Keratinocyte (primary cell): ENCODE measurements around the gene STK17A. TPM values are rescaled to one million over a fixed set of nuclear protein-coding genes. Genes with fewer than 3 reads are reported as not detected.

ENCODE experiments used
- DNase-seq: peaks from one replicate; pipeline ENCODE4 v3.0.0-alpha.2; 2011; ENCODE audit warnings: low read depth, missing footprints, low spot score
- FAIRE-seq: peaks from 2 replicates; lab custom pipeline; 2011; peaks lifted over from hg19 to GRCh38; lab: Jason Lieb, UNC
- H2AFZ ChIP-seq: 2 replicates; pipeline ENCODE4 v1.6.0; 2012; ENCODE audit warnings: low read length, control low read depth, inconsistent platforms; ENCODE audit not compliant: control insufficient read depth
- H3K27ac ChIP-seq: 2 replicates; pipeline ENCODE4 v1.5.1; 2011; ENCODE audit warnings: low read length; ENCODE audit not compliant: control insufficient read depth, insufficient read depth
- H3K27me3 ChIP-seq: 3 replicates; pipeline ENCODE4 v1.6.0; 2011; ENCODE audit warnings: low read length; ENCODE audit not compliant: control insufficient read depth, insufficient read depth; ENCODE audit errors: extremely low read depth
- H3K36me3 ChIP-seq, 2 experiments: 2 replicates in 1 of 2; 3 replicates in 1 of 2; pipeline ENCODE4 v1.5.1; 2011; ENCODE audit warnings: low read length in 2 of 2, mild to moderate bottlenecking in 1 of 2; ENCODE audit not compliant: control insufficient read depth in 2 of 2, insufficient read depth in 2 of 2; ENCODE audit errors: extremely low read depth in 1 of 2
- H3K4me1 ChIP-seq: 3 replicates; pipeline ENCODE4 v1.5.1; 2011; ENCODE audit warnings: low read length; ENCODE audit not compliant: control insufficient read depth, insufficient read depth; ENCODE audit errors: extremely low read depth
- H3K4me2 ChIP-seq: 3 replicates; pipeline ENCODE4 v1.6.0; 2011; ENCODE audit warnings: low read depth, low read length; ENCODE audit not compliant: control insufficient read depth, insufficient read depth; ENCODE audit errors: extremely low read depth
- H3K4me3 ChIP-seq, 3 experiments: fragments of 200-600 bp in 1 of 3; sonication (generic) in 1 of 3; 2 replicates in 2 of 3; 3 replicates in 1 of 3; pipeline ENCODE4 v1.5.1; 2011 to 2016; ENCODE audit warnings: low read length in 3 of 3, mild to moderate bottlenecking in 3 of 3, control low read depth in 2 of 3, inconsistent platforms in 1 of 3, low read depth in 1 of 3, mixed read lengths in 1 of 3, mixed run types in 1 of 3, moderate library complexity in 1 of 3; ENCODE audit not compliant: control insufficient read depth in 2 of 3, insufficient read depth in 2 of 3; ENCODE audit errors: extremely low read depth in 1 of 3
- H3K79me2 ChIP-seq: 2 replicates; pipeline ENCODE4 v1.6.0; 2012; ENCODE audit warnings: low read length; ENCODE audit not compliant: control insufficient read depth, insufficient read depth
- H3K9ac ChIP-seq: 3 replicates; pipeline ENCODE4 v1.6.0; 2011; ENCODE audit warnings: low read length; ENCODE audit not compliant: control insufficient read depth, insufficient read depth; ENCODE audit errors: extremely low read depth
- H3K9me1 ChIP-seq: 3 replicates; pipeline ENCODE4 v1.6.0; 2011; ENCODE audit warnings: low read length; ENCODE audit not compliant: control insufficient read depth, insufficient read depth; ENCODE audit errors: extremely low read depth
- H3K9me3 ChIP-seq: 2 replicates; pipeline ENCODE4 v1.5.1; 2012; ENCODE audit warnings: low read depth, low read length; ENCODE audit not compliant: control insufficient read depth
- H4K20me1 ChIP-seq: 3 replicates; pipeline ENCODE4 v1.6.0; 2011; ENCODE audit warnings: low read length; ENCODE audit not compliant: control insufficient read depth, insufficient read depth; ENCODE audit errors: extremely low read depth
- CTCF ChIP-seq, 3 experiments: IDR thresholded peaks in 1 of 3; conservative IDR thresholded peaks in 1 of 3; optimal IDR thresholded peaks in 1 of 3; 2 replicates in 2 of 3; 3 replicates in 1 of 3; pipeline versions ENCODE3 to v1.5.1; 2011; ENCODE audit warnings: low read length in 3 of 3, mild to moderate bottlenecking in 3 of 3, moderate library complexity in 2 of 3, control low read depth in 1 of 3, inconsistent platforms in 1 of 3; ENCODE audit not compliant: insufficient read depth in 2 of 3; ENCODE audit errors: extremely low read depth in 1 of 3
- EZH2 ChIP-seq: IDR thresholded peaks from one replicate; pipeline ENCODE4 v1.6.1; 2012; ENCODE audit warnings: inconsistent platforms, mild to moderate bottlenecking, low read length, moderate library complexity
- dilution Hi-C: fragments of 300-500 bp; cut with MboI; formaldehyde crosslinking; loops from one replicate; pipeline ENCODE4 v1.7.0; 2020; ENCODE audit warnings: low sequenced_read_pairs; ENCODE audit not compliant: extremely low pct_ligation_motif_present
- polyA plus RNA-seq, 5 experiments: library from polyadenylated mRNA; depleted of rRNA in 3 of 5; stranded (reverse) in 3 of 5; stranded (forward) in 1 of 5; unstranded in 1 of 5; fragments of >200 nt; gene quantifications; 1 replicate in 1 of 5; 2 replicates in 3 of 5; 3 replicates in 1 of 5; pipeline versions ENCODE4 v1.2.1 to v1.2.3, GENCODE V29; 2011 to 2012; ENCODE audit warnings: missing spikeins in 2 of 5, low read depth in 1 of 5, low replicate concordance in 1 of 5

STK17A gene
- polyA plus RNA-seq, 1 donor (not counting 4 experiments of a cell fraction or from before 2014, with no cell fraction given), result 81.3 TPM

- no peak for DNase-seq
- dilution Hi-C loops, result no loop called here
- Histone ChIP-seq H3K4me3 (peak overlapping the region in 1 of 3 experiments; percentile 8), H3K4me2 (peak overlapping the region; percentile 24), H4K20me1 (peaks cover 29% of the 10 kb centered on the region), H3K9me1 (peaks cover 3% of the 10 kb centered on the region), H3K36me3 (peaks cover 0 to 11% of the 10 kb centered on the region in 2 experiments), H3K79me2 (peaks cover 99% of the 10 kb centered on the region), H2AFZ (no peak overlapping the region), H3K27ac (peak overlapping the region; percentile 76), H3K9ac (peak overlapping the region; percentile 56), H3K27me3 (no peaks in the 10 kb centered on the region), H3K9me3 (no peaks in the 10 kb centered on the region), H3K4me1 (peaks cover 61% of the 10 kb centered on the region)
- FAIRE-seq, result peak; percentile 39
- TF ChIP-seq CTCF (optimal IDR thresholded peaks at IDR 0.05 in 1 of 3, IDR thresholded peaks at IDR 0.05 in 1 of 3, conservative IDR thresholded peaks at IDR 0.05 in 1 of 3; ENCODE audit: extremely low read depth in 1 of 3, insufficient read depth in 2 of 3, low read length in 3 of 3) (no peak), EZH2 (no peak)
These were observed 8.1 kb downstream of the STK17A start for GRCh38 chr7:43590862-43591557.

- Histone ChIP-seq H3K4me1 (peaks cover 64% of the 10 kb centered on the region), H3K4me2 (peak overlapping the region; percentile 24), H3K36me3 (peaks cover 0 to 13% of the 10 kb centered on the region in 2 experiments), H3K79me2 (peaks cover 99% of the 10 kb centered on the region), H3K9ac (peak overlapping the region; percentile 56), H3K9me1 (peaks cover 3% of the 10 kb centered on the region), H2AFZ (no peak overlapping the region), H3K9me3 (no peaks in the 10 kb centered on the region), H3K27ac (peak overlapping the region; percentile 76), H3K4me3 (peak overlapping the region in 1 of 3 experiments; percentile 8), H4K20me1 (peaks cover 29% of the 10 kb centered on the region), H3K27me3 (no peaks in the 10 kb centered on the region)
- no peak for TF ChIP-seq EZH2
- no peak for TF ChIP-seq CTCF (optimal IDR thresholded peaks at IDR 0.05 in 1 of 3, IDR thresholded peaks at IDR 0.05 in 1 of 3, conservative IDR thresholded peaks at IDR 0.05 in 1 of 3; ENCODE audit: extremely low read depth in 1 of 3, insufficient read depth in 2 of 3, low read length in 3 of 3)
- DNase-seq (no peak), FAIRE-seq (peak; percentile 72)
- dilution Hi-C loops, result no loop called here
These were observed 8.8 kb downstream of the STK17A start for GRCh38 chr7:43591558-43592180.
